NB4 (cell line): Measurements from ENCODE around the gene FNTB.

Source experiments
- DNase-seq: peaks from one replicate; pipeline ENCODE4 v3.0.0; 2010; ENCODE audit warnings: low read depth
- H3K4me3 ChIP-seq: one replicate; pipeline ENCODE4 v1.5.1; 2011; ENCODE audit warnings: mild to moderate bottlenecking, low read depth, low read length, moderate library complexity
- CTCF ChIP-seq: IDR thresholded peaks from one replicate; pipeline ENCODE4 v1.5.1; 2012; ENCODE audit warnings: low read depth, low read length
- MAX ChIP-seq: IDR thresholded peaks from 2 replicates; pipeline ENCODE4 v1.6.1; 2011; ENCODE audit warnings: low read depth, low read length
- MYC ChIP-seq: IDR thresholded peaks from 2 replicates; pipeline ENCODE4 v1.6.1; 2011; ENCODE audit warnings: low read depth, low read length
- POLR2A ChIP-seq: IDR thresholded peaks from 2 replicates; pipeline ENCODE4 v1.6.1; 2011; ENCODE audit warnings: mild to moderate bottlenecking; ENCODE audit not compliant: insufficient read length; ENCODE audit errors: extremely low read depth

Gene FNTB

GRCh38 chr14:64940336-64940910 is 46.3 kb upstream of the FNTB start:
- no peak for DNase-seq
- TF ChIP-seq MAX (no peak), POLR2A (no peak), CTCF (no peak), MYC (no peak)

GRCh38 chr14:64942531-64943111 is 44.1 kb upstream of the FNTB start, which contains the start of gene GPX2:
Gene GPX2 (minus strand): TSS chr14:64942745. CDS start chr14:64942726, 19 bp downstream.
- H3K4me3 ChIP-seq, result no peak within 1 kb of the TSS
- DNase-seq, result no peak

More at GRCh38 chr14:64940336-64940910, 46.3 kb upstream of the FNTB start:
- no peak overlapping the region for H3K4me3 ChIP-seq

GRCh38 chr14:64943556-64943955 is 43.1 kb upstream of the FNTB start:
- TF ChIP-seq POLR2A, result no peak
- no peak for TF ChIP-seq MYC
- TF ChIP-seq CTCF, result no peak
- no peak for TF ChIP-seq MAX
- no peak for DNase-seq
- no peak overlapping the region for H3K4me3 ChIP-seq

More at GRCh38 chr14:64942531-64943111, 44.1 kb upstream of the FNTB start, which contains the start of gene GPX2:
- TF ChIP-seq MAX (no peak), POLR2A (no peak), CTCF (no peak), MYC (no peak)

- no peak for DNase-seq
- H3K4me3 ChIP-seq, result no peak overlapping the region
- TF ChIP-seq MYC (no peak), POLR2A (no peak), CTCF (no peak), MAX (no peak)
Observed at GRCh38 chr14:64944041-64944440, 42.7 kb upstream of the FNTB start.

GRCh38 chr14:64944861-64945260 is 41.8 kb upstream of the FNTB start:
- TF ChIP-seq CTCF (no peak), MYC (no peak), POLR2A (no peak), MAX (no peak)
- no peak overlapping the region for H3K4me3 ChIP-seq
- no peak for DNase-seq
